ENCODE results near the gene ADAM15.
A peak's percentile ranks its signal among the peaks of the same experiment; 100 is the strongest.

GRCh38 chr1:155001675-155002463 lies 49.2 kb upstream of the ADAM15 start:
- peak; percentile 82 for TF ChIP-seq CTCF (IDR thresholded peaks at IDR 0.05; ENCODE audit: low read depth, low read length)
- TF ChIP-seq EZH2phosphoT487 (IDR thresholded peaks at IDR 0.05; ENCODE audit: low read depth), result no peak
